Measurements from ENCODE around the gene SLC6A3.

Gene SLC6A3

DNA sequence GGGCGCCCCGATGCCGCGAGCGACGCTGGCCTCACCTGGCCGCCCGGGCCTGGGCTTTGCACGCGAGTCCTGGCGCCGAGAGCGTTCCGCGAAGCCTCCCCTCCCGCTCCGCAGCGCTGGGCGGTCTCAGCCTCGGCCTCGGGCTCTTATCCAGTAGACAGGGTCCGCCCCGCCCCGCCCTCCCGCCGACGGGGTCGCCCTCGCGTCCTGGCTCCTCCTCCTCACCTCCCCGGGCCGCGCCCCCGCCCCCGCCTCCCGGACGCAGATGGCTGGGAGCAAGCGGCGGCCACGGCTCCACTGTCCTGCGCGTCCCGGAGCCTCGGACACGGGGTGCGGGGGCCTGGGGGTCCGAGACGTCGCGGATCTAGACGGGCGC is at the start of gene SLC6A3:
TSS of gene SLC6A3 (minus strand) at position 128 of the 376 bp plus-strand sequence. CDS start 2,243 bp downstream, outside the sequence.
- H3K4me3 ChIP-seq (ENCODE audit: low read depth in 1 of 2, low read length in 2 of 2), result no peak within 1 kb of the TSS
- no peak within 1 kb of the TSS for H3K27ac ChIP-seq (ENCODE audit: low read depth, low read length)
- peaks cover 23 to 24% of the 10 kb centered on the region in 2 donors for H3K27me3 ChIP-seq (ENCODE audit: control insufficient read depth in 1 of 2, insufficient read depth in 2 of 2, low read length in 2 of 2)
- H3K4me1 ChIP-seq (ENCODE audit: control insufficient read depth in 1 of 2, insufficient read depth in 2 of 2, low read length in 2 of 2), result peaks cover 6 to 15% of the 10 kb centered on the region in 2 donors
- H3K9ac ChIP-seq (ENCODE audit: low read depth in 1 of 2, low read length in 2 of 2), result no peak within 1 kb of the TSS
- H3K36me3 ChIP-seq (ENCODE audit: control insufficient read depth in 1 of 2, insufficient read depth in 2 of 2, low read length in 2 of 2), result no peaks in the 10 kb centered on the region
- no peaks in the 10 kb centered on the region for H3K9me3 ChIP-seq (ENCODE audit: control insufficient read depth in 1 of 2, low read length in 2 of 2)

DNA sequence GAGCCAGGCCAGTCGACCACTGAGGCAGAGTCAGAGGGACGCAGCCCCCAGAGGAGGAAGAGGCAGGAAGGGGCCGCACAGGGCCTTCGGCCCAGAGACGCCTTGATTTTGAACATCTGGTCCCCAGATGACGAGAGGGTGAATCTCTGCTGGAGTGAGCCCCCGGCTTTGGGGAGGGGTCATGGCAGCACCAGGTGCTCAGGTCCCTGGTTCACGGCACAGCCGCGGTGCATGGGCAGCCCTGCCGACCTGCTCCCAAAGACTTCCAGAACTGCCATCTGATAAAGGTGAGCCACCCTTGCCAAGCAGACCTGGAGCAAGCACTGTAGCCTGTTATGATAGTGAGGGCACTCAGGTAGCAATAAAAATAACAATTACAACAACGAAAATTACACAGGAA is 48.7 kb upstream of the SLC6A3 start:
- H3K4me1 ChIP-seq (ENCODE audit: control insufficient read depth in 1 of 2, insufficient read depth in 2 of 2, low read length in 2 of 2), result peaks cover 0 to 39% of the 10 kb centered on the region in 2 donors
- no peak overlapping the region for H3K4me3 ChIP-seq (ENCODE audit: low read depth in 1 of 2, low read length in 2 of 2)
- H3K27me3 ChIP-seq (ENCODE audit: control insufficient read depth in 1 of 2, insufficient read depth in 2 of 2, low read length in 2 of 2), result no peaks in the 10 kb centered on the region
- H3K27ac ChIP-seq (ENCODE audit: low read depth, low read length), result no peak overlapping the region
- H3K9ac ChIP-seq (ENCODE audit: low read depth in 1 of 2, low read length in 2 of 2), result no peak overlapping the region
- peaks cover 0 to 17% of the 10 kb centered on the region in 2 donors for H3K36me3 ChIP-seq (ENCODE audit: control insufficient read depth in 1 of 2, insufficient read depth in 2 of 2, low read length in 2 of 2)
- no peaks in the 10 kb centered on the region for H3K9me3 ChIP-seq (ENCODE audit: control insufficient read depth in 1 of 2, low read length in 2 of 2)

DNA sequence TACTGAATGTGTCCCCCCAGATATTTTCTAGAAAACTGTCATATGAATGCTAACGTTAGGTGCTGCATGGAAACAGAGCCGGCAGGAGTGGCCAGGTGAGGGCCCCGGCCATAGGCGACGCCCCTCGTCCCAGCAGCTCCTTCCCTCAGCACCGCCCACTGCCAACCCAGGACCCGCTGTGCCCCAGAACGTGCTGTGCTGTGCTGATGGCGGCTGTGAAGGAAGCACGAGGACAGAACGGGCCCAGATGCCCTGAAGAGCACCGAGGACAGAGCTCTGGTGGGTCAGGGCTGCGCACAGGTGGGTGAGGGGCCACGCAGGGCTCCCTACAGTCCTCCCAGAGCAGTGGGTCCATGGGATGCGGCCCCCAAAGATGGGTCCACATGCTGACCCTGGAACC is 48.2 kb upstream of the SLC6A3 start:
- H3K27me3 ChIP-seq (ENCODE audit: control insufficient read depth in 1 of 2, insufficient read depth in 2 of 2, low read length in 2 of 2), result no peaks in the 10 kb centered on the region
- no peak overlapping the region for H3K4me3 ChIP-seq (ENCODE audit: low read depth in 1 of 2, low read length in 2 of 2)
- H3K9me3 ChIP-seq (ENCODE audit: control insufficient read depth in 1 of 2, low read length in 2 of 2), result no peaks in the 10 kb centered on the region
- H3K9ac ChIP-seq (ENCODE audit: low read depth in 1 of 2, low read length in 2 of 2), result no peak overlapping the region
- peaks cover 0 to 38% of the 10 kb centered on the region in 2 donors for H3K4me1 ChIP-seq (ENCODE audit: control insufficient read depth in 1 of 2, insufficient read depth in 2 of 2, low read length in 2 of 2)
- H3K27ac ChIP-seq (ENCODE audit: low read depth, low read length), result no peak overlapping the region
- peaks cover 0 to 12% of the 10 kb centered on the region in 2 donors for H3K36me3 ChIP-seq (ENCODE audit: control insufficient read depth in 1 of 2, insufficient read depth in 2 of 2, low read length in 2 of 2)

DNA sequence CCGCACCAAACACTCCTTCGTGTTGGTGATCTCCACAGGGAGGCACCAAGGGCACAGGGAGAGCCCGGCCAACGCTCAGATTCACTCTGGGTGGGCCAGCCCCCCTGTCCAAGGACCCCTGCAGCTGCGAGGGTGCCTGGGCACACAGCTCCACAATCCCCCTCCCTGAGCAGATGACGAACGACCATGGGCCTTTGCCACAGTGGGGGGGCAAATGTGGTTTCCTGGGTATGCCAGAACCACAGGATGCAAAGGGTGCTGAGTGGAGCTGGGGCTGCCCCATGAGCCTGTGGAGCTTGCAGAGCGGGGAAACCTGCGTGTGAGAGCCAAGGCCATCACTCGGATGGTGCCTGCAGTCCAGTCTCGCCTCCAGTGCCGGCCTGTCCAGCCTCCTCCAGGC is 47.5 kb upstream of the SLC6A3 start:
- H3K27ac ChIP-seq (ENCODE audit: low read depth, low read length), result no peak overlapping the region
- no peak overlapping the region for H3K9ac ChIP-seq (ENCODE audit: low read depth in 1 of 2, low read length in 2 of 2)
- no peaks in the 10 kb centered on the region for H3K27me3 ChIP-seq (ENCODE audit: control insufficient read depth in 1 of 2, insufficient read depth in 2 of 2, low read length in 2 of 2)
- peaks cover 0 to 14% of the 10 kb centered on the region in 2 donors for H3K36me3 ChIP-seq (ENCODE audit: control insufficient read depth in 1 of 2, insufficient read depth in 2 of 2, low read length in 2 of 2)
- no peaks in the 10 kb centered on the region for H3K9me3 ChIP-seq (ENCODE audit: control insufficient read depth in 1 of 2, low read length in 2 of 2)
- peaks cover 0 to 32% of the 10 kb centered on the region in 2 donors for H3K4me1 ChIP-seq (ENCODE audit: control insufficient read depth in 1 of 2, insufficient read depth in 2 of 2, low read length in 2 of 2)
- H3K4me3 ChIP-seq (ENCODE audit: low read depth in 1 of 2, low read length in 2 of 2), result no peak overlapping the region

DNA sequence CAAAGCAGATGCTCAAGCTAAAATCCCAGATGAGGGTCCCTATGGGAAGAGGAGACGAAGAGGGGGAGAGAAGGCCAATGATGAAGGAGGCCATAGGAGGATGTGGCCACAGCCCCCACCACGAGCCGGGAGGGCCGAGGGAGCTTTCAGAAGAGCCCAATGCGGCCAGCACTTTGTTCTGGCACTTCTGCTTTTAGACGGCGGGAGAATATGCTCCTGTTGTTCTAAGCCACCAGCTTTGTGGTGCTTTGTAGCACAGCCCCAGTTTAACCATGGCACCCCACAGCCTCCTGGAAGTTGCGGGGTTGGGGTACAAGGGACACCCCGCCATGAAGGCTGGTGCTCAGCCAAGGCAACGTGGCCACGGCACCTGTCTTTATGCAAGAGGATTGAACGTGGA is 45.1 kb upstream of the SLC6A3 start:
- H3K9ac ChIP-seq (ENCODE audit: low read depth in 1 of 2, low read length in 2 of 2), result no peak overlapping the region
- no peak overlapping the region for H3K4me3 ChIP-seq (ENCODE audit: low read depth in 1 of 2, low read length in 2 of 2)
- peaks cover 0 to 20% of the 10 kb centered on the region in 2 donors for H3K4me1 ChIP-seq (ENCODE audit: control insufficient read depth in 1 of 2, insufficient read depth in 2 of 2, low read length in 2 of 2)
- H3K27me3 ChIP-seq (ENCODE audit: control insufficient read depth in 1 of 2, insufficient read depth in 2 of 2, low read length in 2 of 2), result no peaks in the 10 kb centered on the region
- H3K27ac ChIP-seq (ENCODE audit: low read depth, low read length), result no peak overlapping the region
- H3K36me3 ChIP-seq (ENCODE audit: control insufficient read depth in 1 of 2, insufficient read depth in 2 of 2, low read length in 2 of 2), result peaks cover 0 to 27% of the 10 kb centered on the region in 2 donors
- H3K9me3 ChIP-seq (ENCODE audit: control insufficient read depth in 1 of 2, low read length in 2 of 2), result no peaks in the 10 kb centered on the region

DNA sequence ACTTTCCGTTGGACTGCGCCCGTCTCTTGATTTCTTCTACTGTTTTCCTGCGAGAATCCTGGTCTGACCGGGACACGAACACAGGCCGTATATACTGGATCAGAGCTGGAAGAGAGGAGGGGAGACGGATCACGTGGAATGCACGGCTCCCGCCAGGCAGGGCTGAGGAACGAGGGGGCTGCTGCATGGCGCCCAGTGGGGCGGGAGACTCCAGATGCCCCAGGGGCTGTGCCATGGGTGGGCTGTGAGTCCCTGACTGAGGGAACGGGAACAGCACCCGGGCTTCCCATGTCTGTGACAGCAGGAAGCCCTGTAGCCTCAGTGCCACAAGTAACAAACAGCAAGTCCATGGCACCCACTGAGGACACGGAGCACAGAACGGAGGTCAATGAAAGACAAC is 44.5 kb upstream of the SLC6A3 start:
- peaks cover 0 to 20% of the 10 kb centered on the region in 2 donors for H3K4me1 ChIP-seq (ENCODE audit: control insufficient read depth in 1 of 2, insufficient read depth in 2 of 2, low read length in 2 of 2)
- H3K36me3 ChIP-seq (ENCODE audit: control insufficient read depth in 1 of 2, insufficient read depth in 2 of 2, low read length in 2 of 2), result peaks cover 0 to 27% of the 10 kb centered on the region in 2 donors
- no peak overlapping the region for H3K27ac ChIP-seq (ENCODE audit: low read depth, low read length)

DNA sequence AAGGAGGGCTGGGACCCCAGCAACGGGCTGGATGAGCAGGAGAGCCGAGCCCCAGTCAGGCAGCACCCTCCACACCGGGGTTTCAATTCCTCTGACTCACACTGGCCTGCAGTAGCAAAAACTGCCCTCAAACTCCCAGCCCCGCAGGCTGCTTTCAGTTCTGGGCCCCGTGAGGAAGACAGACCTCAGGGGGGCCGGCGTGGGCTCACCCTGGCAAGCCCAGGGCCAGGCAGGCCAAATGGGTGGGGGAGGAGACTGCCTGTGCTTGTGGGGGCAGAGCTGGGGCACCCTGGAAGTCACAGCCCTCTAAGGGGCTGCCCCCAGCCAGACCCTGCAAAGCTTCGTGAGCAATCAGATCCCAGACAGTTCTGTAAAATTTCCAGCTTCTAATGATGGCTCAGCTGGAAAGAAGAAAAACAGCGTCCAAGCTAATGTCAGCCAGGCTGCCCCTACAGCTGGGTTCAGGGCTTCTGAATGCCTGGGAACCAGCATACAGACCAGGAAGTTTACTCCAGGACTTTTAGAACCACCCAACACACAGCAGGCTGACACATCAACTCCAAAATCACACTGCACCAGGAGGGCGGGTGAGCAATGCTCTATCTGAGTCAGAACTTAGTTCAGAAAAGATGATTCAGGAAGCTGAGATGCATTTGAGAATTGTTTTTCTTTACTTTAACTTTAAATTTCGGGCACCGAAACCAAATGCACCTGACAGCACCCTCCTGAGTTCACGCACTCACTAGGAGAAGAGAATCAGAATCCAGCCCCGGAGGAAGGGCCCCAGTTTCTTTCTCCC is 43.8 kb upstream of the SLC6A3 start:
- H3K27ac ChIP-seq (ENCODE audit: low read depth, low read length), result no peak overlapping the region
- H3K27me3 ChIP-seq (ENCODE audit: control insufficient read depth in 1 of 2, insufficient read depth in 2 of 2, low read length in 2 of 2), result no peaks in the 10 kb centered on the region
- H3K4me3 ChIP-seq (ENCODE audit: low read depth in 1 of 2, low read length in 2 of 2), result no peak overlapping the region
- H3K4me1 ChIP-seq (ENCODE audit: control insufficient read depth in 1 of 2, insufficient read depth in 2 of 2, low read length in 2 of 2), result peaks cover 0 to 16% of the 10 kb centered on the region in 2 donors
- H3K9me3 ChIP-seq (ENCODE audit: control insufficient read depth in 1 of 2, low read length in 2 of 2), result no peaks in the 10 kb centered on the region
- H3K9ac ChIP-seq (ENCODE audit: low read depth in 1 of 2, low read length in 2 of 2), result no peak overlapping the region
- peaks cover 0 to 27% of the 10 kb centered on the region in 2 donors for H3K36me3 ChIP-seq (ENCODE audit: control insufficient read depth in 1 of 2, insufficient read depth in 2 of 2, low read length in 2 of 2)

More for the DNA sequence above, 44.5 kb upstream of the SLC6A3 start:
- Histone ChIP-seq H3K9me3 (ENCODE audit: control insufficient read depth in 1 of 2, low read length in 2 of 2) (no peaks in the 10 kb centered on the region), H3K27me3 (ENCODE audit: control insufficient read depth in 1 of 2, insufficient read depth in 2 of 2, low read length in 2 of 2) (no peaks in the 10 kb centered on the region), H3K9ac (ENCODE audit: low read depth in 1 of 2, low read length in 2 of 2) (no peak overlapping the region), H3K4me3 (ENCODE audit: low read depth in 1 of 2, low read length in 2 of 2) (no peak overlapping the region)

DNA sequence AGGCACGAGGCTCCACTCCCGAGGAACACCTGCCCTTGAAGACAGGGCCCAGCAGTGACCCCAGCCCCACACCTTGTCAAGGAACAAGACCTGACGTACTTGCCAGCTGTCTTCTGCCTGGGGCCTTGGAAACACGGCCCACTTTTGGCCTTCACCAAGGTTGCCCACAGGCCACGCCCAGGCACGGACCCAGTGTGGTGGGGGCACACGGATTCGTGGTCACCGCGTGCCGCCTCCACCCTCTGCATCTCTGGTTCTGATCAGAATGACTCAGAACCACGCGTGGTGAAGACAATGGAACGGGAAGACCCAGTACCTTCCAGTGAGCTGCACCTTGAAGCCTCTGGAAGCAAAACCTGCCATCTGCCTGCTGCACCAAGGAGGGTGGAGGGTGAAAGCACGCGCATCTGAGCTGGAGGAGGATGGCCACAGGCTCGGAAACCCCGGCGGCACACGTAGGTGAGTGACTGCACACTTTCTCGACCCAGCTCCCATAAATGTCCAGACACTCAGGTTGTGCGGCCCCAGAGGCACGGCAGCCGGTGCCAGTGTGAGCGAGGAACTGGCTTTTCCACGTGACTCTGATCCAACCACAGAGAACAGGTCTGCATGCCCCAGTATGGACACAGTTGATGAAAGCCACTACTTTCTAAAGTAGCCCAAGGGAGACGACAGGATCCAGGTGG is 42.0 kb upstream of the SLC6A3 start:
- Histone ChIP-seq H3K27me3 (ENCODE audit: control insufficient read depth in 1 of 2, insufficient read depth in 2 of 2, low read length in 2 of 2) (no peaks in the 10 kb centered on the region), H3K36me3 (ENCODE audit: control insufficient read depth in 1 of 2, insufficient read depth in 2 of 2, low read length in 2 of 2) (peaks cover 0 to 27% of the 10 kb centered on the region in 2 donors), H3K27ac (ENCODE audit: low read depth, low read length) (no peak overlapping the region)

DNA sequence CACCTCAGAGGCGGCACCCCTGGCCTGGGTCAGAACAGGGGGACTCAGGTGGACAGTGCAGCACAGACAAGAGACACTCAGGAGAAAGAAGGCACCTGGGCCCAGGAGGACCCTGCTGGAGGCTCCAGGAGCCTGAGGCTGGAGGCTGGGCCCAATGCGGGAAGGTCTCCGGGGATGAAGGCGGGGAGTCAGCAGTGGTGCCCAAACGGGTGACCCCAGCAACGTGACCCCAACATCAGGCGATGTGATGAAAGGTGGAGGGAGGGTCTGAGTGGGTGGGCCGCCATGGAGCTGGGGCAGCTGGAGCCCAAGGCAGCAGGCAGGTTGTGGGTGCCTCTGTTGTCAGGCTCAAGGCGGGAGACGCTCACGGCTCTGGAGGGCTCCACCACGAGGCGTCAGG is 41.0 kb upstream of the SLC6A3 start:
- H3K4me1 ChIP-seq (ENCODE audit: control insufficient read depth in 1 of 2, insufficient read depth in 2 of 2, low read length in 2 of 2), result peaks cover 0 to 16% of the 10 kb centered on the region in 2 donors
- no peak overlapping the region for H3K9ac ChIP-seq (ENCODE audit: low read depth in 1 of 2, low read length in 2 of 2)
- no peaks in the 10 kb centered on the region for H3K27me3 ChIP-seq (ENCODE audit: control insufficient read depth in 1 of 2, insufficient read depth in 2 of 2, low read length in 2 of 2)
- no peak overlapping the region for H3K4me3 ChIP-seq (ENCODE audit: low read depth in 1 of 2, low read length in 2 of 2)
- no peaks in the 10 kb centered on the region for H3K9me3 ChIP-seq (ENCODE audit: control insufficient read depth in 1 of 2, low read length in 2 of 2)
- H3K27ac ChIP-seq (ENCODE audit: low read depth, low read length), result no peak overlapping the region
- H3K36me3 ChIP-seq (ENCODE audit: control insufficient read depth in 1 of 2, insufficient read depth in 2 of 2, low read length in 2 of 2), result peaks cover 0 to 24% of the 10 kb centered on the region in 2 donors

More for the DNA sequence above, 42.0 kb upstream of the SLC6A3 start:
- peaks cover 0 to 16% of the 10 kb centered on the region in 2 donors for H3K4me1 ChIP-seq (ENCODE audit: control insufficient read depth in 1 of 2, insufficient read depth in 2 of 2, low read length in 2 of 2)
- no peaks in the 10 kb centered on the region for H3K9me3 ChIP-seq (ENCODE audit: control insufficient read depth in 1 of 2, low read length in 2 of 2)
- H3K9ac ChIP-seq (ENCODE audit: low read depth in 1 of 2, low read length in 2 of 2), result no peak overlapping the region
- H3K4me3 ChIP-seq (ENCODE audit: low read depth in 1 of 2, low read length in 2 of 2), result no peak overlapping the region

DNA sequence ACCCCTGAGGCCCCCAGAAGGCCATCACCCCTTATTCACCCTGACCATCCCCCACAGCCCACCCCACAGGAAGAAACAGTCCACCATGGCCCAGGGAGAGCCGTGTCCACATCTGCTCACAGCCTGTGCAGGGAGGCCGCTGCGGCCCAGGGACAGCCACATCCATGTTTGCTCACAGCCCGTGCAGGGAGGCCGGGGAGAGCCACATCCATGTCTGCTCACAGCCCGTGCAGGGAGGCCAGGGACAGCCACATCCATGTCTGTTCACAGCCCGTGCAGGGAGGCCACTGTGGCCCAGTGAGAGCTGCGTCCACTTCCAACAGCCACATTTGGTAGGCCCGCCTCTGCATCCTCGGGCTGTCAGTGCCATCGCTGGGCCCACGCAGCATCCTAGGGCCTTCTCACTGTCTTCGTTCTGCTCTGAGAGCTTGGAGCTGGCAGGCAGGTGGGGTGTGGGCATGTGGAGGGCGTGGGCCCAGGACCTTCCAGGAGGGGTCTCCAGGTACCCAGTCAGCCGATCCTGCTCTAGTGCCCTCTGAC is 40.4 kb upstream of the SLC6A3 start:
- Histone ChIP-seq H3K9ac (ENCODE audit: low read depth in 1 of 2, low read length in 2 of 2) (no peak overlapping the region), H3K4me3 (ENCODE audit: low read depth in 1 of 2, low read length in 2 of 2) (no peak overlapping the region), H3K27ac (ENCODE audit: low read depth, low read length) (no peak overlapping the region), H3K36me3 (ENCODE audit: control insufficient read depth in 1 of 2, insufficient read depth in 2 of 2, low read length in 2 of 2) (peaks cover 0 to 19% of the 10 kb centered on the region in 2 donors), H3K4me1 (ENCODE audit: control insufficient read depth in 1 of 2, insufficient read depth in 2 of 2, low read length in 2 of 2) (peaks cover 0 to 16% of the 10 kb centered on the region in 2 donors), H3K9me3 (ENCODE audit: control insufficient read depth in 1 of 2, low read length in 2 of 2) (no peaks in the 10 kb centered on the region), H3K27me3 (ENCODE audit: control insufficient read depth in 1 of 2, insufficient read depth in 2 of 2, low read length in 2 of 2) (no peaks in the 10 kb centered on the region)
